Astrocyte (in vitro differentiated cells and primary cell): ENCODE measurements around the gene MCF2L. TPM values are rescaled to one million over a fixed set of nuclear protein-coding genes. Genes with fewer than 3 reads are reported as not detected.

ENCODE experiments used
- DNase-seq: peaks from one replicate; pipeline ENCODE4 v3.0.0-alpha.2; 2010; ENCODE audit warnings: low read depth
- FAIRE-seq: peaks from 2 replicates; lab custom pipeline; 2011; peaks lifted over from hg19 to GRCh38; lab: Jason Lieb, UNC
- H2AFZ ChIP-seq: 2 replicates; pipeline ENCODE4 v1.6.0; 2012; ENCODE audit warnings: low read depth, low read length, inconsistent platforms
- H3K27ac ChIP-seq: 2 replicates; pipeline ENCODE4 v1.5.1; 2011; ENCODE audit warnings: low read depth, low read length, inconsistent platforms
- H3K27me3 ChIP-seq: 2 replicates; pipeline ENCODE4 v1.6.0; 2011; ENCODE audit warnings: low read length, inconsistent platforms; ENCODE audit not compliant: insufficient read depth
- H3K36me3 ChIP-seq: 2 replicates; pipeline ENCODE4 v1.5.1; 2011; ENCODE audit warnings: low read length, inconsistent platforms; ENCODE audit not compliant: insufficient read depth
- H3K4me1 ChIP-seq: 2 replicates; pipeline ENCODE4 v1.5.1; 2011; ENCODE audit warnings: low read length, inconsistent platforms; ENCODE audit not compliant: insufficient read depth
- H3K4me2 ChIP-seq: 2 replicates; pipeline ENCODE4 v1.6.0; 2012; ENCODE audit warnings: low read length, inconsistent platforms
- H3K4me3 ChIP-seq: 2 replicates; pipeline ENCODE4 v1.5.1; 2011; ENCODE audit warnings: low read depth, mild to moderate bottlenecking, low read length, inconsistent platforms; ENCODE audit not compliant: insufficient read depth
- H3K79me2 ChIP-seq: 2 replicates; pipeline ENCODE4 v1.6.0; 2012; ENCODE audit warnings: mild to moderate bottlenecking, low read length, inconsistent platforms; ENCODE audit not compliant: insufficient read depth
- H3K9ac ChIP-seq: 2 replicates; pipeline ENCODE4 v1.6.0; 2012; ENCODE audit warnings: mild to moderate bottlenecking, low read length, inconsistent platforms
- H3K9me3 ChIP-seq: 2 replicates; pipeline ENCODE4 v1.5.1; 2012; ENCODE audit warnings: low read depth, mild to moderate bottlenecking, low read length, inconsistent platforms; ENCODE audit not compliant: insufficient read depth
- H4K20me1 ChIP-seq: 2 replicates; pipeline ENCODE4 v1.6.0; 2012; ENCODE audit warnings: low read length, inconsistent platforms; ENCODE audit not compliant: insufficient read depth
- H3K27ac Mint-ChIP-seq: one replicate; pipeline ENCODE4 v1.8.0; 2021; ENCODE audit warnings: mild to moderate bottlenecking, mixed read lengths; ENCODE audit not compliant: unreplicated experiment
- H3K27me3 Mint-ChIP-seq: one replicate; pipeline ENCODE4 v1.8.0; 2021; ENCODE audit warnings: low read depth, mixed read lengths; ENCODE audit not compliant: unreplicated experiment
- H3K36me3 Mint-ChIP-seq: one replicate; pipeline ENCODE4 v1.8.0; 2021; ENCODE audit warnings: low read depth, mixed read lengths; ENCODE audit not compliant: unreplicated experiment
- H3K4me1 Mint-ChIP-seq: one replicate; pipeline ENCODE4 v1.8.0; 2021; ENCODE audit warnings: low read depth, mixed read lengths; ENCODE audit not compliant: unreplicated experiment
- H3K4me3 Mint-ChIP-seq: one replicate; pipeline ENCODE4 v1.8.0; 2021; ENCODE audit warnings: mild to moderate bottlenecking, moderate library complexity, mixed read lengths; ENCODE audit not compliant: unreplicated experiment
- H3K9me3 Mint-ChIP-seq: one replicate; pipeline ENCODE4 v1.8.0; 2021; ENCODE audit warnings: mild to moderate bottlenecking, mixed read lengths; ENCODE audit not compliant: unreplicated experiment
- EZH2 ChIP-seq: IDR thresholded peaks from 2 replicates; pipeline ENCODE4 v1.6.1; 2012; ENCODE audit warnings: mild to moderate bottlenecking, low read length, inconsistent platforms; ENCODE audit not compliant: insufficient read depth
- total RNA-seq: library from RNA; stranded (reverse); gene quantifications from 2 replicates; pipeline ENCODE4 v1.2.1, GENCODE V29; 2021
- TF ChIP-seq, protein P1 (sequence below): IDR thresholded peaks from 2 replicates; pipeline ENCODE4 v1.5.1; 2011; ENCODE audit warnings: low read depth, mild to moderate bottlenecking, inconsistent platforms, low read length, moderate library complexity; ENCODE audit not compliant: insufficient read depth

The MCF2L gene
- total RNA-seq, 1 donor from 2014 or later = 3.4 TPM

DNA sequence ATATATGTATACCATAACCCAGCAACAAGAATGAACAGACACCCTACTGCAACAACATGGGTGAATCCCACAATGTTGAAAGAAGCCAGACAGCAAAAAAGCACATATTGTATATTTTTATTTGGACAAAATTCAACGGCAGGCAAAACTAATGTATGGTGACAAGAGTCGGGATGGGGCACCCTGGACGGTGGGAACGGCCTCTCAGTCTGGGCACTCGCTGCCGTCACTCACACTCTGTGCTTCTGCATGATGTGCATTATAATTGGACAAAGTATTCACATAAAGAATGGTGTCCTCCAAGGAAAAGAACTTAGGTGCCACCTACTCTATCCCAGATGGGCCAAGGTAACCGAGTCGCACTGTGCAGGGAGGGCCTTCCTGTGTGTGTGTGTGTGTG, 71.0 kb downstream of the MCF2L start:
- H3K4me1 ChIP-seq = no peaks in the 10 kb centered on the region
- H3K27ac ChIP-seq = no peak overlapping the region
- H3K79me2 ChIP-seq = no peaks in the 10 kb centered on the region
- no peaks in the 10 kb centered on the region for H3K9me3 ChIP-seq
- no peaks in the 10 kb centered on the region for H3K36me3 Mint-ChIP-seq
- TF ChIP-seq, protein P1, sequence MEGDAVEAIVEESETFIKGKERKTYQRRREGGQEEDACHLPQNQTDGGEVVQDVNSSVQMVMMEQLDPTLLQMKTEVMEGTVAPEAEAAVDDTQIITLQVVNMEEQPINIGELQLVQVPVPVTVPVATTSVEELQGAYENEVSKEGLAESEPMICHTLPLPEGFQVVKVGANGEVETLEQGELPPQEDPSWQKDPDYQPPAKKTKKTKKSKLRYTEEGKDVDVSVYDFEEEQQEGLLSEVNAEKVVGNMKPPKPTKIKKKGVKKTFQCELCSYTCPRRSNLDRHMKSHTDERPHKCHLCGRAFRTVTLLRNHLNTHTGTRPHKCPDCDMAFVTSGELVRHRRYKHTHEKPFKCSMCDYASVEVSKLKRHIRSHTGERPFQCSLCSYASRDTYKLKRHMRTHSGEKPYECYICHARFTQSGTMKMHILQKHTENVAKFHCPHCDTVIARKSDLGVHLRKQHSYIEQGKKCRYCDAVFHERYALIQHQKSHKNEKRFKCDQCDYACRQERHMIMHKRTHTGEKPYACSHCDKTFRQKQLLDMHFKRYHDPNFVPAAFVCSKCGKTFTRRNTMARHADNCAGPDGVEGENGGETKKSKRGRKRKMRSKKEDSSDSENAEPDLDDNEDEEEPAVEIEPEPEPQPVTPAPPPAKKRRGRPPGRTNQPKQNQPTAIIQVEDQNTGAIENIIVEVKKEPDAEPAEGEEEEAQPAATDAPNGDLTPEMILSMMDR = no peak
- TF ChIP-seq EZH2 = no peak
- H3K4me2 ChIP-seq = no peak overlapping the region
- no peak overlapping the region for H3K4me3 ChIP-seq
- no peak overlapping the region for H2AFZ ChIP-seq
- peaks cover 38% of the 10 kb centered on the region for H3K27me3 Mint-ChIP-seq
- H3K27ac Mint-ChIP-seq = no peak overlapping the region
- no peak for FAIRE-seq
- no peaks in the 10 kb centered on the region for H3K36me3 ChIP-seq
- no peak for DNase-seq
- H3K27me3 ChIP-seq = peaks cover 3% of the 10 kb centered on the region
- no peaks in the 10 kb centered on the region for H4K20me1 ChIP-seq
- H3K9me3 Mint-ChIP-seq = peaks cover 7% of the 10 kb centered on the region
- no peak overlapping the region for H3K4me3 Mint-ChIP-seq
- H3K9ac ChIP-seq = no peak overlapping the region
- H3K4me1 Mint-ChIP-seq = peaks cover 1% of the 10 kb centered on the region

DNA sequence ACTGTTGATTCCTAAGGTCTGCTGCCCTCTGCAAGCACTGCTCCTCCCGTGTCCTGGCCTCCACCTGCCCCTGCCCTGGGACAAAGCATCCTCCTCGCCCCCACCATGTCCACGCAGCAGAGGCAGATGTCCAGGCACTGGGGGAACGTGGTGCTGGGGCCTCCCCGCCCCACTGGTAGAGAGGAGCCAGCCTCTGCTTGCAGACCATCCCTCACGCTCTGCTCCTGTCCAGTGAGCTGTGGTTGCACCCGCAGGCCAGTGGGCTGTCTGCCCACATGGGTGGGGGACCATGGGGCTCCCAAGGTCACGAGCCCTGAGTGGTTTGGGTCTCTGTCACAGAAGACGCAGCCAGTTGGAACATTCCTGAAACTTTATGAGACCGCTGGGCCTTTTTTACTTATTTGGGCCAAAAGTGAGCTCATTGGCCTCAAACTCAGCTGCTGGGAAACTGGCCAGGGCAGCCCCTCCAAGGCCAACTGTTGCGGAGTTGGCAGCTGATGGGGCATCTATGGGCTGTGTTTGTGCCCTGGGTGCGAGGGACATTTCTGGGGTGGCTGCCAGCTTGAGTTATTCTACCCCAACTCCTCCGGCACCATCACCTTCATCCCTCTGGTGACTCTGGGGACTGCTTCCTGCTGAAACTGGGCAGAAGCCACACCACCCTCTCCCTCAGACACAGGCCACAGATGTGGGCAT, 71.7 kb downstream of the MCF2L start:
- Histone ChIP-seq H3K36me3 (no peaks in the 10 kb centered on the region), H3K27ac (no peak overlapping the region), H3K79me2 (no peaks in the 10 kb centered on the region), H3K4me3 (no peak overlapping the region), H3K9ac (no peak overlapping the region), H2AFZ (no peak overlapping the region), H3K4me2 (no peak overlapping the region), H3K27me3 (peaks cover 6% of the 10 kb centered on the region), H3K9me3 (no peaks in the 10 kb centered on the region), H3K4me1 (no peaks in the 10 kb centered on the region), H4K20me1 (no peaks in the 10 kb centered on the region)
- Mint-ChIP-seq H3K27ac (no peak overlapping the region), H3K36me3 (no peaks in the 10 kb centered on the region), H3K9me3 (peaks cover 7% of the 10 kb centered on the region), H3K27me3 (peaks cover 39% of the 10 kb centered on the region), H3K4me3 (no peak overlapping the region), H3K4me1 (peaks cover 1% of the 10 kb centered on the region)
- TF ChIP-seq, protein P1 = no peak
- no peak for TF ChIP-seq EZH2
- DNase-seq (no peak), FAIRE-seq (no peak)

DNA sequence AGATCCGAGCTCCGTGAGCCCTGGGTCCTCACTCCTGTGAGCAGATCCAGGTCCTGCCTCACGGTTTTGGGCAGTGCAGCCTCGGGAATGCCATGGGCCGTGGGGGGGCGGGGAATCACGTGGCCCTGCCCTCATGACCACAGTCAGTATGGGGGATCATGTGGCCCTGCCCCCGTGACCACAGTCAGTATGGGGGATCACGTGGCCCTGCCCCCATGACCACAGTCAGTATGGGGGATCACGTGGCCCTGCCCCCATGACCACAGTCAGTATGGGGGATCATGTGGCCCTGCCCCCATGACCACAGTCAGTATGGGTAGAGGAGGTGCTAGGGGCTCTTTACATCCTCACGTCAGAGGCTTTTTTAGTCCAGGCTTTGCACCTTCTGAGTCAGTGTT, 72.3 kb downstream of the MCF2L start:
- no peaks in the 10 kb centered on the region for H4K20me1 ChIP-seq
- Mint-ChIP-seq H3K36me3 (no peaks in the 10 kb centered on the region), H3K27ac (no peak overlapping the region), H3K27me3 (peaks cover 39% of the 10 kb centered on the region), H3K9me3 (peaks cover 7% of the 10 kb centered on the region), H3K4me1 (peaks cover 1% of the 10 kb centered on the region), H3K4me3 (no peak overlapping the region)
- no peaks in the 10 kb centered on the region for H3K36me3 ChIP-seq
- H3K79me2 ChIP-seq = no peaks in the 10 kb centered on the region
- no peak overlapping the region for H2AFZ ChIP-seq
- H3K9ac ChIP-seq = no peak overlapping the region
- H3K9me3 ChIP-seq = no peaks in the 10 kb centered on the region
- H3K4me2 ChIP-seq = no peak overlapping the region
- peaks cover 7% of the 10 kb centered on the region for H3K27me3 ChIP-seq
- H3K4me3 ChIP-seq = no peak overlapping the region
- no peak for FAIRE-seq
- no peak for TF ChIP-seq EZH2
- TF ChIP-seq, protein P1 = no peak
- no peak overlapping the region for H3K27ac ChIP-seq
- no peak for DNase-seq
- H3K4me1 ChIP-seq = no peaks in the 10 kb centered on the region
